ENCODE results near the gene BTBD6. TPM values are rescaled to one million over a fixed set of nuclear protein-coding genes. Genes with fewer than 3 reads are reported as not detected.

Gene BTBD6
- total and polyA plus RNA-seq, 2 donors (not counting 3 experiments of a cell fraction or from before 2014, with no cell fraction given) = 63.1 to 65.0 TPM

DNA sequence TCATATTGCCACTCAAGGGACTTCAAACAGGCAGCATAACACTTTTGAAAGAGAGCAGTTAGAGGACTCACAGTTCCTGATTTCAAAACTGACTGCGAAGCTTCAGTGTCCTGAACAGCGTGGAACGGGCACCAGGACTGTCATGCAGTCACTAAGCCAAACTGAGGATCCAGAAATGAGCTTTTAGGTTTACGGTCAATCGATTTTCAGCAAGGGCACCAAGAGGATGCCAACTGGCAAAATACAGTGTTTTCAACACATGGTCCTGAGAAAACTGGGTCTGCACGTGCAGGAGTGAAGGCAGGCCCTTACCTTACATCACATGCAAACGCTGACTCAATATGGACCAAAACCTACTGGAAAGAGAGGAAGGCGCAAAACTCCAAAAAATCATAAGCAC lies 36.8 kb downstream of the BTBD6 start:
- Histone ChIP-seq H3K9ac (replicated peaks; ENCODE audit: extremely low read depth, insufficient read depth, low read length) (no peak overlapping the region), H3K36me3 (ENCODE audit: control insufficient read depth in 2 of 2, extremely low read depth in 1 of 2, insufficient read depth in 2 of 2, low read length in 2 of 2) (peaks cover 0 to 2% of the 10 kb centered on the region in 2 experiments), H2AFZ (ENCODE audit: low read depth, low read length) (no peak overlapping the region), H4K20me1 (replicated peaks; ENCODE audit: control insufficient read depth, extremely low read depth, insufficient read depth, low read length) (no peaks in the 10 kb centered on the region), H3K9me1 (replicated peaks; ENCODE audit: control insufficient read depth, extremely low read depth, insufficient read depth, low read length) (no peaks in the 10 kb centered on the region), H3K27ac (ENCODE audit: insufficient read depth, low read depth, low read length) (no peak overlapping the region), H3K27me3 (ENCODE audit: control insufficient read depth in 2 of 2, insufficient read depth in 2 of 2, low read length in 2 of 2) (no peaks in the 10 kb centered on the region), H3K9me3 (replicated peaks; ENCODE audit: control insufficient read depth, insufficient read depth, low read length) (no peaks in the 10 kb centered on the region), H3K4me3 (replicated peaks in 1 of 3; ENCODE audit: insufficient read depth in 1 of 3, low read depth in 1 of 3, low read length in 3 of 3) (no peak overlapping the region), H3K4me1 (ENCODE audit: control insufficient read depth, extremely low read depth, insufficient read depth, low read length) (peaks cover 11% of the 10 kb centered on the region), H3K79me2 (ENCODE audit: control insufficient read depth, insufficient read depth, low read length) (peaks cover 8% of the 10 kb centered on the region), H3K4me2 (ENCODE audit: insufficient read depth, low read length) (no peak overlapping the region)
- intact Hi-C loops (cut with micrococcal nuclease) (no loop called here), dilution Hi-C loops (cut with MboI; ENCODE audit: extremely low pct_ligation_motif_present, low sequenced_read_pairs) (no loop called here)
- CTCF ChIA-PET = interaction anchor here (0.8 to 1.1 kb wide), 2 partner anchors 36 to 67 kb away, joined by 3 read pairs; no protein-coding TSS in a partner anchor
- POLR2A ChIA-PET = no interaction called here
- DNase-seq (ENCODE audit: low read depth, low spot score) (no peak), FAIRE-seq (no peak)
- TF ChIP-seq POLR2A (IDR thresholded peaks at IDR 0.05; ENCODE audit: low read depth, low read length) (no peak), POLR2AphosphoS5 (IDR thresholded peaks at IDR 0.05; ENCODE audit: insufficient read depth, low read depth, low read length) (no peak), EZH2 (IDR thresholded peaks at IDR 0.05; ENCODE audit: borderline replicate concordance, low read depth, low read length, severe bottlenecking) (no peak), JUN (IDR thresholded peaks at IDR 0.05; ENCODE audit: borderline replicate concordance, insufficient read depth, insufficient read length, low read depth) (no peak), MYC (IDR thresholded peaks at IDR 0.05; ENCODE audit: low read depth, low read length) (no peak), FOS (IDR thresholded peaks at IDR 0.05; ENCODE audit: borderline replicate concordance, insufficient read depth, low read length) (no peak), GATA2 (IDR thresholded peaks at IDR 0.05; ENCODE audit: insufficient read depth, insufficient read length, low read depth, low read length) (no peak)
- TF ChIP-seq, protein P1, sequence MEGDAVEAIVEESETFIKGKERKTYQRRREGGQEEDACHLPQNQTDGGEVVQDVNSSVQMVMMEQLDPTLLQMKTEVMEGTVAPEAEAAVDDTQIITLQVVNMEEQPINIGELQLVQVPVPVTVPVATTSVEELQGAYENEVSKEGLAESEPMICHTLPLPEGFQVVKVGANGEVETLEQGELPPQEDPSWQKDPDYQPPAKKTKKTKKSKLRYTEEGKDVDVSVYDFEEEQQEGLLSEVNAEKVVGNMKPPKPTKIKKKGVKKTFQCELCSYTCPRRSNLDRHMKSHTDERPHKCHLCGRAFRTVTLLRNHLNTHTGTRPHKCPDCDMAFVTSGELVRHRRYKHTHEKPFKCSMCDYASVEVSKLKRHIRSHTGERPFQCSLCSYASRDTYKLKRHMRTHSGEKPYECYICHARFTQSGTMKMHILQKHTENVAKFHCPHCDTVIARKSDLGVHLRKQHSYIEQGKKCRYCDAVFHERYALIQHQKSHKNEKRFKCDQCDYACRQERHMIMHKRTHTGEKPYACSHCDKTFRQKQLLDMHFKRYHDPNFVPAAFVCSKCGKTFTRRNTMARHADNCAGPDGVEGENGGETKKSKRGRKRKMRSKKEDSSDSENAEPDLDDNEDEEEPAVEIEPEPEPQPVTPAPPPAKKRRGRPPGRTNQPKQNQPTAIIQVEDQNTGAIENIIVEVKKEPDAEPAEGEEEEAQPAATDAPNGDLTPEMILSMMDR (IDR thresholded peaks at IDR 0.05; ENCODE audit: extremely low read depth in 1 of 2, insufficient read depth in 1 of 2, low read depth in 1 of 2, low read length in 2 of 2) = no peak
- TF ChIP-seq, protein P2, sequence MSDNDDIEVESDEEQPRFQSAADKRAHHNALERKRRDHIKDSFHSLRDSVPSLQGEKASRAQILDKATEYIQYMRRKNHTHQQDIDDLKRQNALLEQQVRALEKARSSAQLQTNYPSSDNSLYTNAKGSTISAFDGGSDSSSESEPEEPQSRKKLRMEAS (IDR thresholded peaks at IDR 0.05; ENCODE audit: insufficient read depth, insufficient read length) = no peak
- BruUV-seq (replicated peaks) = no TSS peak
